NCI-H128 (cell line): Measurements from ENCODE around the gene OPRL1.
A peak's percentile ranks its signal among the peaks of the same experiment; 100 is the strongest.

Experiments
- DNase-seq: peaks from one replicate; lab custom pipeline; 2025; ENCODE audit not compliant: unreplicated experiment; lab: John Stamatoyannopoulos, UW

The OPRL1 gene

GRCh38 chr20:64055893-64056638 lies 23.8 kb upstream of the OPRL1 start:
- no peak for DNase-seq

GRCh38 chr20:64056639-64056888 lies 23.3 kb upstream of the OPRL1 start:
- no peak for DNase-seq

GRCh38 chr20:64056889-64057627 lies 22.8 kb upstream of the OPRL1 start:
- DNase-seq, result no peak

- DNase-seq, result peak; percentile 41
Observed at GRCh38 chr20:64057628-64058498, 22.0 kb upstream of the OPRL1 start.

- no peak for DNase-seq
Observed at GRCh38 chr20:64058536-64058935, 21.3 kb upstream of the OPRL1 start.

- DNase-seq, result no peak
Observed at GRCh38 chr20:64062276-64062595, 17.6 kb upstream of the OPRL1 start.

GRCh38 chr20:64062596-64063388 lies 17.1 kb upstream of the OPRL1 start, which contains the start of gene TCEA2:
Gene TCEA2, plus strand, starts transcription at chr20:64063198. Its CDS starts 115 bp downstream, at chr20:64063313.
- peak; percentile 85 for DNase-seq

- no peak for DNase-seq
Observed at GRCh38 chr20:64063389-64064144, 16.3 kb upstream of the OPRL1 start.

GRCh38 chr20:64064145-64064698 lies 15.7 kb upstream of the OPRL1 start:
- no peak for DNase-seq

- DNase-seq, result no peak
Observed at GRCh38 chr20:64065062-64065973, 14.6 kb upstream of the OPRL1 start.

GRCh38 chr20:64065974-64066343 lies 13.9 kb upstream of the OPRL1 start:
- no peak for DNase-seq

GRCh38 chr20:64067005-64067632 lies 12.8 kb upstream of the OPRL1 start:
- no peak for DNase-seq

- no peak for DNase-seq
Observed at GRCh38 chr20:64067733-64068307, 12.1 kb upstream of the OPRL1 start.

GRCh38 chr20:64068386-64069208 lies 11.3 kb upstream of the OPRL1 start:
- DNase-seq, result no peak

- no peak for DNase-seq
Observed at GRCh38 chr20:64069209-64069613, 10.7 kb upstream of the OPRL1 start.

- DNase-seq, result no peak
Observed at GRCh38 chr20:64069614-64070243, 10.2 kb upstream of the OPRL1 start.
